ENCODE results near the gene STAB2. TPM values are rescaled to one million over a fixed set of nuclear protein-coding genes. Genes with fewer than 3 reads are reported as not detected.

Gene STAB2
- total RNA-seq, 1 donor, result not detected

DNA sequence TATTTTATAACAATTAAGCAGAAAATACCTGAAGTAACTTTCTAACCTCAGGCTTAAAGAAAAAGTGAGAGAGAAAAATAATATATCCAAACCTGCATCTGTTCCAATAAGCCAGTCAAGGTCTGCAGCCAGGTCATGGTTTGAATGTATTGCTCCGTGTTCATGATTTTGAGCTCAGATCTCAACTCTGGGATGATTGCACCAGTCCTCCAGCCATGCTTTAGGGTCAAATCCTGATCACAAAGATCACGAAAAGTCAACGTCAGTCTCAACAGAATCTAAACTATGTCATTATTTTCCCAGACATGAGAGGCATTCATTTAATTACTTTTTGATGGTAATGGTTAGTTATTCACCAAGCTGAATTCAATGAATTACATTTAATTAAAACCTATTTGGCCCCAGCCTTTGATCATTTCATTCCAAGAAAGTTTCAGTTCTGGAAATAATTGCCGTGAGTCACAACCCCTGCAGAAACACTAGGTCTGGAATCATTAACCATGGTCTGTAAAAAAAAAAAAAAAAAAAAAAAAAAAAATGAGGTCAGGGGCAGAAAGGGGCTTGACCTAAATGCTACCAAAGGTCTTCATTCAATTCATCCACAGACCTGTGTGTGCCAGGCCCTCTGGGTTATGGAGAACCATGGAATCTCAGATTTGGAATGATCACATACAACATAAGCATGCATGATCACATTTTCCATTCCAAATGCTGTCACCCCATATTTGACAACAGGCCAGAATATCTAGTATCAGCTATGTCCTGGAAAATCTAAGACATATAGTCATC, 198.4 kb downstream of the STAB2 start:
- TF ChIP-seq CTCF (IDR thresholded peaks at IDR 0.05; ENCODE audit: insufficient read depth, low read depth, low read length), result no peak
- H3K4me3 ChIP-seq (ENCODE audit: low read depth, low read length), result no peak overlapping the region
- no peak for DNase-seq (ENCODE audit: low read depth)

GRCh38 chr12:103786201-103786600, 199.1 kb downstream of the STAB2 start:
- H3K4me3 ChIP-seq (ENCODE audit: low read depth, low read length), result no peak overlapping the region
- DNase-seq (ENCODE audit: low read depth), result no peak
- no peak for TF ChIP-seq CTCF (IDR thresholded peaks at IDR 0.05; ENCODE audit: insufficient read depth, low read depth, low read length)

DNA sequence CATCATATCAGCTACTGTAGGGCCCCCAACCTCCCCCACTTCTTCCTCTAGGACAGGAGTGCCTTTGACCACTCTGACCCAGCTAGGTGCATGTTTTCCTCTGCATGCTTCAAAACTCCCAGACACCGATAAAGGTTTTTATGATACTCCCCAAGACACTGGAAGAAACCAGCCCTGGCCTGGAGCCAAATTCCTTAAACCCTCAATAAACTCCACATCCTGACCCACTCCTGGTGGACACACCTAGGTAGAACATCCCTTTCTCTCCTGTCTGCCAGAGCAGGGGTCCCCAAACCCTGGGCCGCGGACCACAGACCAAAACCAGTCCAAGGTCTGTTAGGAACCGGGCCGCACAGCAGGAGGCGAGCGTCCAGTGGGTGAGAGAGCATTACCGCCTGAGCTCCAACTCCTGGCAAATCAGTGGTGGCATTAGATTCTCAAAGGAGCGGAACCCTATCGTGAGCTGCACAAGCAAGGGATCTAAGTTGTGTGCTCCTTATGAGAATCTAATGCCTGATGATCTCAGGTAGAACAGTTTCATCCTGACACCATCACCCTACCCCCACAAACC, 204.4 kb downstream of the STAB2 start:
- DNase-seq (ENCODE audit: low read depth), result no peak
- no peak for TF ChIP-seq CTCF (IDR thresholded peaks at IDR 0.05; ENCODE audit: insufficient read depth, low read depth, low read length)
- no peak overlapping the region for H3K4me3 ChIP-seq (ENCODE audit: low read depth, low read length)

GRCh38 chr12:103793046-103793445, 206.0 kb downstream of the STAB2 start:
- DNase-seq (ENCODE audit: low read depth), result no peak
- H3K4me3 ChIP-seq (ENCODE audit: low read depth, low read length), result no peak overlapping the region
- no peak for TF ChIP-seq CTCF (IDR thresholded peaks at IDR 0.05; ENCODE audit: insufficient read depth, low read depth, low read length)

GRCh38 chr12:103793512-103794045, 206.5 kb downstream of the STAB2 start:
- H3K4me3 ChIP-seq (ENCODE audit: low read depth, low read length), result no peak overlapping the region
- no peak for DNase-seq (ENCODE audit: low read depth)
- no peak for TF ChIP-seq CTCF (IDR thresholded peaks at IDR 0.05; ENCODE audit: insufficient read depth, low read depth, low read length)

- no peak for DNase-seq (ENCODE audit: low read depth)
- H3K4me3 ChIP-seq (ENCODE audit: low read depth, low read length), result no peak overlapping the region
- no peak for TF ChIP-seq CTCF (IDR thresholded peaks at IDR 0.05; ENCODE audit: insufficient read depth, low read depth, low read length)
Measured at GRCh38 chr12:103794309-103795213, 207.5 kb downstream of the STAB2 start.

All from fibroblast of villous mesenchyme (primary cell).